ENCODE data around the gene SCNN1B. TPM values are rescaled to one million over a fixed set of nuclear protein-coding genes. Genes with fewer than 3 reads are reported as not detected.

Gene SCNN1B
- total RNA-seq, 1 experiment from 2014 or later, result not detected

DNA sequence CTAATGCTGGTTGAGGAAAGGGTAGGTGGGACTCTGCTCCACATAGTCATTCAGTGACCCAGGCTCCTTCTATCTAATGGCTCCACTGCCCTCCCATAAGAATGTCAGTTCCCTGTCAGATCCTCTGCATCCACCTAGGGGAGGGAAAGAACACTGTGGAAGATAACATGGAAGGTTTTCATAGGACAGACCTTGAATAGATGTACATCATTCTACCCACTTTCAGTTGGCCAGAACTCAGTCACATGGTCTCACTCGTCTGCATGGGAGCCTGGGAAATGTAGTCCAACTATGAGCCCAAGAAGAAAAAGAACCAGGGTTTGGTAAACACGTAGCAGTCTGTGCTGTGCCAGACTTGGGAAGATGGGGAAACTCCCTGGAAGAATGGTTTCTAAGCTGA lies 27.1 kb upstream of the SCNN1B start:
- Histone ChIP-seq H3K36me3 (ENCODE audit: control insufficient read depth, insufficient read depth, low read length) (no peaks in the 10 kb centered on the region), H3K27me3 (replicated peaks; ENCODE audit: control insufficient read depth, insufficient read depth, low read length) (no peaks in the 10 kb centered on the region), H3K4me1 (no peaks in the 10 kb centered on the region), H3K9me3 (no peaks in the 10 kb centered on the region), H3K4me3 (ENCODE audit: low read depth, low read length) (no peak overlapping the region)
- DNase-seq, result peak in 1 of 2 experiments; percentile 17
- H3K9me3 Mint-ChIP-seq (ENCODE audit: unreplicated experiment), result no peaks in the 10 kb centered on the region
- H3K4me3 Mint-ChIP-seq (ENCODE audit: unreplicated experiment), result no peak overlapping the region
- BruUV-seq (replicated peaks), result no TSS peak
- no peak overlapping the region for H3K27ac Mint-ChIP-seq (ENCODE audit: unreplicated experiment)
- POLR2A ChIA-PET, result no interaction called here
- H3K4me1 Mint-ChIP-seq (ENCODE audit: low read depth, unreplicated experiment), result no peaks in the 10 kb centered on the region
- H3K36me3 Mint-ChIP-seq (ENCODE audit: insufficient read depth, unreplicated experiment), result no peaks in the 10 kb centered on the region
- CTCF ChIA-PET, result no interaction called here
- peaks cover 13% of the 10 kb centered on the region for H3K27me3 Mint-ChIP-seq (ENCODE audit: insufficient read depth, unreplicated experiment)
- TF ChIP-seq, protein P1, sequence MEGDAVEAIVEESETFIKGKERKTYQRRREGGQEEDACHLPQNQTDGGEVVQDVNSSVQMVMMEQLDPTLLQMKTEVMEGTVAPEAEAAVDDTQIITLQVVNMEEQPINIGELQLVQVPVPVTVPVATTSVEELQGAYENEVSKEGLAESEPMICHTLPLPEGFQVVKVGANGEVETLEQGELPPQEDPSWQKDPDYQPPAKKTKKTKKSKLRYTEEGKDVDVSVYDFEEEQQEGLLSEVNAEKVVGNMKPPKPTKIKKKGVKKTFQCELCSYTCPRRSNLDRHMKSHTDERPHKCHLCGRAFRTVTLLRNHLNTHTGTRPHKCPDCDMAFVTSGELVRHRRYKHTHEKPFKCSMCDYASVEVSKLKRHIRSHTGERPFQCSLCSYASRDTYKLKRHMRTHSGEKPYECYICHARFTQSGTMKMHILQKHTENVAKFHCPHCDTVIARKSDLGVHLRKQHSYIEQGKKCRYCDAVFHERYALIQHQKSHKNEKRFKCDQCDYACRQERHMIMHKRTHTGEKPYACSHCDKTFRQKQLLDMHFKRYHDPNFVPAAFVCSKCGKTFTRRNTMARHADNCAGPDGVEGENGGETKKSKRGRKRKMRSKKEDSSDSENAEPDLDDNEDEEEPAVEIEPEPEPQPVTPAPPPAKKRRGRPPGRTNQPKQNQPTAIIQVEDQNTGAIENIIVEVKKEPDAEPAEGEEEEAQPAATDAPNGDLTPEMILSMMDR (IDR thresholded peaks at IDR 0.05; ENCODE audit: insufficient read depth in 1 of 2, low read depth in 1 of 2, low read length in 1 of 2, severe bottlenecking in 1 of 2, unreplicated experiment in 1 of 2), result no peak
- intact Hi-C loops (cut with micrococcal nuclease; ENCODE audit: unreplicated experiment), result no loop called here

DNA sequence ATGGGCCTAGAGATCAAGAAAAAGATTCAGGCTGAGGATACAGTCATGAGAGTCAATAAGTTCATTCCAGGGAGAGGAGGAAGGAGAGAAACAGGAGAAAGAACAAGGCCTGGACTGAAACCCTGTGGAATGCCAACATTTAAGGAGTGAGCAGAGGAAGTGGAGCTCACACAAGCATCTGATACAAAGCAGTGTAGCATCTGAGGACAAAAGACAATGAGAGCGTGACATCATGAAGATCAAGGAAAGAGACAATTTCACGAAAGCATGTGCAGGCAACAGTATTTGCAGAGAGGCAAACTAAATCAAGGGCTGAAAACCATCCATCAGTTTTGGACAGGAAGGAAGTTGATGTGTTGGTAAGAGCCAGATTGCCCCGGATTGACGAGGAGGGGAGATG lies 25.3 kb upstream of the SCNN1B start:
- CTCF ChIA-PET, result no interaction called here
- Histone ChIP-seq H3K36me3 (ENCODE audit: control insufficient read depth, insufficient read depth, low read length) (no peaks in the 10 kb centered on the region), H3K4me3 (ENCODE audit: low read depth, low read length) (no peak overlapping the region), H3K4me1 (no peaks in the 10 kb centered on the region), H3K9me3 (no peaks in the 10 kb centered on the region), H3K27me3 (replicated peaks; ENCODE audit: control insufficient read depth, insufficient read depth, low read length) (no peaks in the 10 kb centered on the region)
- no peak for DNase-seq
- intact Hi-C loops (cut with micrococcal nuclease; ENCODE audit: unreplicated experiment), result no loop called here
- H3K4me1 Mint-ChIP-seq (ENCODE audit: low read depth, unreplicated experiment), result no peaks in the 10 kb centered on the region
- no peaks in the 10 kb centered on the region for H3K36me3 Mint-ChIP-seq (ENCODE audit: insufficient read depth, unreplicated experiment)
- H3K27me3 Mint-ChIP-seq (ENCODE audit: insufficient read depth, unreplicated experiment), result peaks cover 13% of the 10 kb centered on the region
- no peaks in the 10 kb centered on the region for H3K9me3 Mint-ChIP-seq (ENCODE audit: unreplicated experiment)
- no peak overlapping the region for H3K27ac Mint-ChIP-seq (ENCODE audit: unreplicated experiment)
- H3K4me3 Mint-ChIP-seq (ENCODE audit: unreplicated experiment), result no peak overlapping the region
- TF ChIP-seq, protein P1 (IDR thresholded peaks at IDR 0.05; ENCODE audit: insufficient read depth in 1 of 2, low read depth in 1 of 2, low read length in 1 of 2, severe bottlenecking in 1 of 2, unreplicated experiment in 1 of 2), result no peak
- no TSS peak for BruUV-seq (replicated peaks)
- POLR2A ChIA-PET, result no interaction called here

DNA sequence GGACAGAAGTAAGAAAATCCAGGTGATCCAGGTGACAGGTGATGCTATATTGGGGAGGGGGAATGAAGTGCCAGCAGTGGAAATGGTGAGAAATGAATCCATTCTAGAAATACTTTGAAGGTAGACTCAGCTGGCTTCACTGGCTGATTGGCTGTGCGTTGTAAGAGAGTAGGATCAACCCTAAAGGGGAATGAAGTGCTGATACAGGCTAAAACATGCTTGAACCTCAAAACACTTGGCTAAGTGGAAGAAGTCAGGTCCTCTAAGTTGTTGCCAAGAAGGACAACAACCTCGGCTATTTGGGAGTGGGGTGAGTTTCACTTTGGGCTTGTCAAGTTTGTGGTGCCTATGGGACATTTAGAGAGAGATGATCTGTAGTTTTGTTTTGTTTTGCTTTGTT lies 24.1 kb upstream of the SCNN1B start:
- CTCF ChIA-PET, result no interaction called here
- H3K9me3 ChIP-seq, result no peaks in the 10 kb centered on the region
- no TSS peak for BruUV-seq (replicated peaks)
- DNase-seq, result no peak
- intact Hi-C loops (cut with micrococcal nuclease; ENCODE audit: unreplicated experiment), result no loop called here
- H3K4me3 Mint-ChIP-seq (ENCODE audit: unreplicated experiment), result no peak overlapping the region
- H3K27me3 ChIP-seq (replicated peaks; ENCODE audit: control insufficient read depth, insufficient read depth, low read length), result no peaks in the 10 kb centered on the region
- no peak overlapping the region for H3K27ac Mint-ChIP-seq (ENCODE audit: unreplicated experiment)
- H3K4me3 ChIP-seq (ENCODE audit: low read depth, low read length), result no peak overlapping the region
- TF ChIP-seq, protein P1 (IDR thresholded peaks at IDR 0.05; ENCODE audit: insufficient read depth in 1 of 2, low read depth in 1 of 2, low read length in 1 of 2, severe bottlenecking in 1 of 2, unreplicated experiment in 1 of 2), result no peak
- no peaks in the 10 kb centered on the region for H3K4me1 Mint-ChIP-seq (ENCODE audit: low read depth, unreplicated experiment)
- H3K27me3 Mint-ChIP-seq (ENCODE audit: insufficient read depth, unreplicated experiment), result peaks cover 13% of the 10 kb centered on the region
- POLR2A ChIA-PET, result no interaction called here
- H3K36me3 Mint-ChIP-seq (ENCODE audit: insufficient read depth, unreplicated experiment), result no peaks in the 10 kb centered on the region
- no peaks in the 10 kb centered on the region for H3K9me3 Mint-ChIP-seq (ENCODE audit: unreplicated experiment)
- no peaks in the 10 kb centered on the region for H3K4me1 ChIP-seq
- H3K36me3 ChIP-seq (ENCODE audit: control insufficient read depth, insufficient read depth, low read length), result no peaks in the 10 kb centered on the region
